Loucy (cell line): Measurements from ENCODE around the gene MTCH1.

Experiments used
- H2AFZ ChIP-seq: fragments of 200-600 bp; sonication (generic); 2 replicates; pipeline ENCODE4 v1.6.0; 2016; ENCODE audit warnings: antibody characterized with exemption, mild to moderate bottlenecking, low read length, moderate library complexity
- H3F3A ChIP-seq: fragments of 200-600 bp; 2 replicates; pipeline ENCODE4 v1.6.0; 2016; ENCODE audit warnings: antibody characterized with exemption, low read depth, mild to moderate bottlenecking
- H3K27me3 ChIP-seq: fragments of 200-600 bp; sonication (generic); 2 replicates; pipeline ENCODE4 v1.6.1; 2014; ENCODE audit warnings: low read length, mild to moderate bottlenecking; ENCODE audit not compliant: insufficient read depth, poor library complexity, severe bottlenecking
- H3K36me3 ChIP-seq: fragments of 200-600 bp; sonication (generic); 2 replicates; pipeline ENCODE4 v1.6.1; 2016; ENCODE audit warnings: low read length; ENCODE audit not compliant: insufficient read depth
- H3K4me1 ChIP-seq: fragments of 200-600 bp; sonication (generic); 2 replicates; pipeline ENCODE4 v1.5.1; 2014; ENCODE audit warnings: low read length, mild to moderate bottlenecking; ENCODE audit not compliant: insufficient read depth, poor library complexity, severe bottlenecking
- H3K4me2 ChIP-seq: fragments of 200-600 bp; sonication (generic); 2 replicates; pipeline ENCODE4 v1.6.0; 2014; ENCODE audit warnings: antibody characterized with exemption, low read length, low read depth, mild to moderate bottlenecking; ENCODE audit not compliant: poor library complexity, severe bottlenecking
- H3K4me3 ChIP-seq: fragments of 200-600 bp; sonication (generic); 2 replicates; pipeline ENCODE4 v1.5.1; 2014; ENCODE audit warnings: low read length, mild to moderate bottlenecking, mixed read lengths; ENCODE audit not compliant: poor library complexity, severe bottlenecking
- H3K79me2 ChIP-seq: fragments of 200-600 bp; sonication (generic); 2 replicates; pipeline ENCODE4 v1.6.1; 2014; ENCODE audit warnings: low read length; ENCODE audit not compliant: insufficient read depth
- H3K9ac ChIP-seq: fragments of 200-600 bp; sonication (generic); 2 replicates; pipeline ENCODE4 v1.6.0; 2014; ENCODE audit warnings: mild to moderate bottlenecking, low read depth, low read length, moderate library complexity; ENCODE audit not compliant: poor library complexity, severe bottlenecking
- H3K9me2 ChIP-seq: fragments of 200-600 bp; sonication (generic); replicated peaks from 2 replicates; pipeline ENCODE4 v1.6.1; 2016; ENCODE audit warnings: low read depth, low read length, mixed read lengths
- H3K9me3 ChIP-seq: fragments of 200-600 bp; sonication (generic); 2 replicates; pipeline ENCODE4 v1.6.1; 2014; ENCODE audit warnings: mild to moderate bottlenecking, antibody characterized with exemption, low read length, low read depth; ENCODE audit not compliant: insufficient read depth
- H4K20me1 ChIP-seq: fragments of 200-600 bp; sonication (generic); 2 replicates; pipeline ENCODE4 v1.6.0; 2014; ENCODE audit warnings: antibody characterized with exemption, low read length, mild to moderate bottlenecking; ENCODE audit not compliant: insufficient read depth, poor library complexity, severe bottlenecking
- EZH2phosphoT487 ChIP-seq: fragments of 200-600 bp; IDR thresholded peaks from 2 replicates; pipeline ENCODE4 v1.6.1; 2018; ENCODE audit warnings: antibody characterized with exemption, mild to moderate bottlenecking, moderate library complexity, borderline replicate concordance
- TF ChIP-seq, protein P1 (sequence below): fragments of 200-600 bp; sonication (generic); conservative IDR thresholded peaks from 2 replicates; pipeline ENCODE4 v1.5.1; 2014; ENCODE audit warnings: mild to moderate bottlenecking, antibody characterized with exemption, low read length

MTCH1 gene

DNA sequence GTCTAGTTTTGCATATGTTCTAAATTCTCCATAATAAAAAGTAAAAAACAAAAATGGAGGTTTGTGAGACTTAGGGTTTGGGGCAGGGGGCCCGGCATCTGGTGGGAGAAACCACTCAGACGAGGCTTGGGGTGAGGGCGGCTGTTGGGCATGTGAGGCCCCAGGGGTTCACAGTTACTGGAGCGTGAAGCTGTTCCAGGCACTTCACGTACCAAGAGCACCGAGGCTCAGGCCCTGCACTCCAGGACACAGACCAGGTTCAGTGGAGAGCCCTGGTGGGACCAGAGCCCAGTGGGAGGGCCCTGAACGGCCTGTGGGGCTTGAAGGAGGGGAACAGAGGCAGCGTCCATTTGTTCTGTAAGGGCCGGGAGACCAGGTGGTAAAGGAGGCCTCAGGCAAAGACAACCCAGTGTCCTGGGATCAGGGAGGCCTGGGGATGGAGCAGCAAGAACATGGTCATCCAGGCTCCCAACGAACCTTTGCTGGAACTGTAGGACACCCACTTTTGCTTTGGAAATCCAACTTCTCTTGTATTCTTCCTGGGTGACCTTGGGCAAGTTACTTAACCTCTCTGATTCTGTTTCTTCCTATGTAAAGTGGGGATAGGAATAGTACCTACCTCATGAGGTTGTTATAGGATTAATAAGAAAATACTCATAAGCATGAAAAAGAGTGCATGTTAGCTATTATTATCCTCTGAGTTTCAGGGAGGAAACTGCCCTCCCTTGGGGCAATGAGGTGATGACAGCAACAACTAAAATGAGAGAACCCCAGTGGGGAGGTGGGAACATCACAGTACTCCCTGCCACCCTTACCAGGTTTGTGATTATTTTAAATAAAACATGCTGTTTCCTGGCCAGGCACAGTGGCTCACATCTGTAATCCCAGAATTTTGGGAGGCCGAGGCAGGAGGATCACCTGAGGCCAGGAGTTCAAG lies 18.3 kb upstream of the MTCH1 start:
- H3F3A ChIP-seq, result no peaks in the 10 kb centered on the region
- no peaks in the 10 kb centered on the region for H3K9me2 ChIP-seq
- no peak overlapping the region for H3K9ac ChIP-seq
- no peaks in the 10 kb centered on the region for H3K79me2 ChIP-seq
- H3K36me3 ChIP-seq, result no peaks in the 10 kb centered on the region
- no peaks in the 10 kb centered on the region for H4K20me1 ChIP-seq
- peaks cover 5% of the 10 kb centered on the region for H3K4me1 ChIP-seq
- no peaks in the 10 kb centered on the region for H3K9me3 ChIP-seq
- no peaks in the 10 kb centered on the region for H3K27me3 ChIP-seq
- H3K4me2 ChIP-seq, result no peak overlapping the region
- H2AFZ ChIP-seq, result no peak overlapping the region
- no peak overlapping the region for H3K4me3 ChIP-seq
- TF ChIP-seq EZH2phosphoT487, result no peak
- TF ChIP-seq, protein P1, sequence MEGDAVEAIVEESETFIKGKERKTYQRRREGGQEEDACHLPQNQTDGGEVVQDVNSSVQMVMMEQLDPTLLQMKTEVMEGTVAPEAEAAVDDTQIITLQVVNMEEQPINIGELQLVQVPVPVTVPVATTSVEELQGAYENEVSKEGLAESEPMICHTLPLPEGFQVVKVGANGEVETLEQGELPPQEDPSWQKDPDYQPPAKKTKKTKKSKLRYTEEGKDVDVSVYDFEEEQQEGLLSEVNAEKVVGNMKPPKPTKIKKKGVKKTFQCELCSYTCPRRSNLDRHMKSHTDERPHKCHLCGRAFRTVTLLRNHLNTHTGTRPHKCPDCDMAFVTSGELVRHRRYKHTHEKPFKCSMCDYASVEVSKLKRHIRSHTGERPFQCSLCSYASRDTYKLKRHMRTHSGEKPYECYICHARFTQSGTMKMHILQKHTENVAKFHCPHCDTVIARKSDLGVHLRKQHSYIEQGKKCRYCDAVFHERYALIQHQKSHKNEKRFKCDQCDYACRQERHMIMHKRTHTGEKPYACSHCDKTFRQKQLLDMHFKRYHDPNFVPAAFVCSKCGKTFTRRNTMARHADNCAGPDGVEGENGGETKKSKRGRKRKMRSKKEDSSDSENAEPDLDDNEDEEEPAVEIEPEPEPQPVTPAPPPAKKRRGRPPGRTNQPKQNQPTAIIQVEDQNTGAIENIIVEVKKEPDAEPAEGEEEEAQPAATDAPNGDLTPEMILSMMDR, result no peak

DNA sequence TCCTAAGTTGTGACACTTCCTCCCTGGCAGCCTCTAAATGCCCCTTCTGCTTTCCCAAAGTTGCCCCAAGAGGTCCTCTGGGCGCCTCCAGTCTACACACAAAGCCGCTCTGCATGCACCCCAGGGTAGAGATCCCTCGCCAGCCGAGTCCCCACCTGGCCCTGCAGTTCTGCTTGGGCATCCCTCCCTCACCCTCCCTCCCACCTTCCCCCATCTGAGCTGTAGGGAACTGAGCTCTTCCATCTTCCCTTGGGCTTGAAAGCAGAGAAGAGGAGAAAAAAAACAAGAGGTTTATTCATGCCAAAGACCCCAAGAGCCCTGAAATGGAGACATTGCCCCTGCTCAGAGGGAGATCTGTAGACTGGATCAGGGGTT lies 13.7 kb upstream of the MTCH1 start:
- Histone ChIP-seq H3K9ac (no peak overlapping the region), H3K4me3 (no peak overlapping the region), H3K79me2 (no peaks in the 10 kb centered on the region), H3K4me1 (no peaks in the 10 kb centered on the region), H3K36me3 (no peaks in the 10 kb centered on the region), H2AFZ (no peak overlapping the region), H4K20me1 (no peaks in the 10 kb centered on the region), H3K9me3 (no peaks in the 10 kb centered on the region), H3K9me2 (no peaks in the 10 kb centered on the region), H3F3A (no peaks in the 10 kb centered on the region), H3K4me2 (no peak overlapping the region), H3K27me3 (no peaks in the 10 kb centered on the region)
- TF ChIP-seq, protein P1, result no peak
- TF ChIP-seq EZH2phosphoT487, result no peak

DNA sequence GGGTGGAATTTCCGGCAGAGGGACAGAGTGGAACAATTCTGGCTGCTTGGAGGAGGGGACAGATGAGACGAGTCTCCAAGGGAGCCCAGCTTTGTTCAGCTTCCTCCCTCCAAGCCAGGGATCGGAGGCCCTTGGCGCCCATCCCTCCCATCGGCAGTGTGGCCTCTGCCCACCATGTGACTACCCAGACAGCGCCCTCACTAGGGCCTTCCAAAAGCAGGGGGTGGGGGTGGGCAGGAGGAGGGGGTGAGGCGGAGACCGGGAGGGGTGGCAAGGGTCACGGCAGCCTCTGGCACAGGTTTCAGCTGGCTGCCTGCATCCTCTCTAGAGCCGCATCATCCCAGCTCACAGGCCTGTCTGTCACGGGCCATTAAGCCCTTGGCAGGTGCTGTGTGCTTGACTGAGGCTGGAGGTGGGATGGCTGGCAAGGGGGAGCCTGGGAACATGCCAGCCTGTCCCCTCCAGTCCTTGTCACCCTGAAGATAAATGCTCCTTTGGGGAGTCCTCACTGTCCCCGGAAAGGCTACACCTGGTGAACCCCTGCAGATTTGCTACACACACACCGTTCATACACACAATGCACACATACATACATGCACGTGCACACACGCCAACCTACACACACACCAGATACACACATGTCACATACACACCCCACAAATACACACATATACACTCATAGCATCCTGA lies 13.2 kb upstream of the MTCH1 start:
- H3F3A ChIP-seq, result no peaks in the 10 kb centered on the region

More for the DNA sequence above, 13.2 kb upstream of the MTCH1 start:
- no peaks in the 10 kb centered on the region for H3K27me3 ChIP-seq
- no peaks in the 10 kb centered on the region for H3K9me2 ChIP-seq
- H3K4me2 ChIP-seq, result no peak overlapping the region
- no peak overlapping the region for H3K9ac ChIP-seq
- no peak overlapping the region for H2AFZ ChIP-seq
- no peaks in the 10 kb centered on the region for H4K20me1 ChIP-seq
- no peaks in the 10 kb centered on the region for H3K4me1 ChIP-seq
- no peak for TF ChIP-seq EZH2phosphoT487
- TF ChIP-seq, protein P1, result no peak
- no peaks in the 10 kb centered on the region for H3K36me3 ChIP-seq
- H3K79me2 ChIP-seq, result no peaks in the 10 kb centered on the region
- H3K4me3 ChIP-seq, result no peak overlapping the region
- H3K9me3 ChIP-seq, result no peaks in the 10 kb centered on the region
